NCI-H82 treated with DMSO at 0.1 percent for 48 hours (cell line): ENCODE data around the gene SGPP2.
"Not testable (repeated sequence)": the region's sequence is repeated elsewhere in the genome, so short reads cannot be mapped to it uniquely, and the experiment has no call there.

Experiments used
- DNase-seq: peaks from one replicate; lab custom pipeline; 2025; ENCODE audit not compliant: unreplicated experiment; lab: John Stamatoyannopoulos, UW

Gene SGPP2

GRCh38 chr2:222575618-222576017 is 151.3 kb downstream of the SGPP2 start:
- no peak for DNase-seq

- DNase-seq = no peak
Observed at GRCh38 chr2:222576171-222577081, 152.1 kb downstream of the SGPP2 start.

- DNase-seq = no peak
Observed at GRCh38 chr2:222577341-222577740, 153.0 kb downstream of the SGPP2 start.

GRCh38 chr2:222582928-222583327 is 158.6 kb downstream of the SGPP2 start:
- no peak for DNase-seq

- DNase-seq = not testable (repeated sequence)
Observed at GRCh38 chr2:222584589-222584988, 160.2 kb downstream of the SGPP2 start.

GRCh38 chr2:222591661-222592060 is 167.3 kb downstream of the SGPP2 start:
- no peak for DNase-seq

GRCh38 chr2:222592176-222592575 is 167.8 kb downstream of the SGPP2 start:
- DNase-seq = no peak

GRCh38 chr2:222594679-222595078 is 170.3 kb downstream of the SGPP2 start:
- DNase-seq = no peak

GRCh38 chr2:222595581-222595980 is 171.2 kb downstream of the SGPP2 start:
- DNase-seq = no peak

GRCh38 chr2:222598611-222599010 is 174.3 kb downstream of the SGPP2 start:
- DNase-seq = no peak

- no peak for DNase-seq
Observed at GRCh38 chr2:222603501-222603900, 179.2 kb downstream of the SGPP2 start.

- no peak for DNase-seq
Observed at GRCh38 chr2:222604749-222605515, 180.6 kb downstream of the SGPP2 start.

GRCh38 chr2:222606306-222606705 is 182.0 kb downstream of the SGPP2 start:
- no peak for DNase-seq

GRCh38 chr2:222608081-222608480 is 183.7 kb downstream of the SGPP2 start:
- DNase-seq = no peak

GRCh38 chr2:222609381-222609780 is 185.0 kb downstream of the SGPP2 start:
- no peak for DNase-seq
